OCI-M2 (cell line): Measurements from ENCODE around the gene PIM3.

Source experiments
- DNase-seq: peaks from one replicate; lab custom pipeline; 2025; ENCODE audit not compliant: unreplicated experiment; lab: John Stamatoyannopoulos, UW

The PIM3 gene

DNA sequence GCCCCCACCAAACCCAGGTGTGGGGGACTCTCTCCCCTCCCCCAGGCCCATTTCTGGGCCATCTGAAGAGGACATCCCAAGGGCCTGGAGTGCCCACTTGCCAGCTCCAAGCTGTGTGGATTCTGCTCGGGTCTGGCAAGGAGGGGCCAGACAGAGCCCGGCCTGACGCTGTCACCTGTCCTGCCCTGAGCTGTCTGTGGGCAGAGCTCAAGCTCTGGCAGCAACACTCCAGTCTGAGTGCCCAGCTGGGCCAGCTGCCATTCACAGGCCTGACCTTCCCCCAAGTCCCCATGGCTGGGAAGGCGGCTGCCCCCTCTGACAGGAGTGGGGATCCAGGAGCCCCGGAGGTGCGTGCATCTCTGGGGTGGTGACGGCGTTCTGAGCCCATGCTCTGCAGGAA is 6.2 kb upstream of the PIM3 start:
- no peak for DNase-seq

DNA sequence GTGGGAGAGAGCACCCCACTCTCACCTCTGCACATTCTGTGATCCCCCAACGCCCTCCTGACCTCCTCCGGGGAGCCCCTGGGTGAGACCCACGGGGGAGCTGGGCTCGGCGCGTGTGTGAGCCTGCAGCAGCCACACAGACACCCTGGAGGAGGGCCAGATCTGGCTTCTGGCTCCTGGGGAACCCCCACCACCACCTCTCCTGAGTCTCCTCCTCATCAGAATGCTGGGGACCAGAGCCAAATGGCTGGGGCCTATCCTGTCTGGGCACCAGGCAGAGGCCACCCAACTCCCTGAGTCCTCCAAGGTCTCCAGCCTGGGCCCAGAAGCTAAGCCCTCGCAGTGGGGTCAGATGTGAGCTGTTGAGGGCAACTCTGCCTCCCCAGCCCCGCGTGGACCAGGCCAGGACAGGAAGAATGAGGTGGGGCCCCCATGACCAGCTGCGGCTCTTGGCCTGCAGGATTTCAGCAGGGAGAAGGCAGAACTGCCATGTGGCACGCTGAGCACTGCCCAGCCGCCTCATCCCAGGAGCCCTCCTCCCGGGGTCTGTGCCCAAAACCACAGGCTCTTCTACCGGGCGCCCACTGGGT is 5.5 kb upstream of the PIM3 start:
- DNase-seq, result no peak

DNA sequence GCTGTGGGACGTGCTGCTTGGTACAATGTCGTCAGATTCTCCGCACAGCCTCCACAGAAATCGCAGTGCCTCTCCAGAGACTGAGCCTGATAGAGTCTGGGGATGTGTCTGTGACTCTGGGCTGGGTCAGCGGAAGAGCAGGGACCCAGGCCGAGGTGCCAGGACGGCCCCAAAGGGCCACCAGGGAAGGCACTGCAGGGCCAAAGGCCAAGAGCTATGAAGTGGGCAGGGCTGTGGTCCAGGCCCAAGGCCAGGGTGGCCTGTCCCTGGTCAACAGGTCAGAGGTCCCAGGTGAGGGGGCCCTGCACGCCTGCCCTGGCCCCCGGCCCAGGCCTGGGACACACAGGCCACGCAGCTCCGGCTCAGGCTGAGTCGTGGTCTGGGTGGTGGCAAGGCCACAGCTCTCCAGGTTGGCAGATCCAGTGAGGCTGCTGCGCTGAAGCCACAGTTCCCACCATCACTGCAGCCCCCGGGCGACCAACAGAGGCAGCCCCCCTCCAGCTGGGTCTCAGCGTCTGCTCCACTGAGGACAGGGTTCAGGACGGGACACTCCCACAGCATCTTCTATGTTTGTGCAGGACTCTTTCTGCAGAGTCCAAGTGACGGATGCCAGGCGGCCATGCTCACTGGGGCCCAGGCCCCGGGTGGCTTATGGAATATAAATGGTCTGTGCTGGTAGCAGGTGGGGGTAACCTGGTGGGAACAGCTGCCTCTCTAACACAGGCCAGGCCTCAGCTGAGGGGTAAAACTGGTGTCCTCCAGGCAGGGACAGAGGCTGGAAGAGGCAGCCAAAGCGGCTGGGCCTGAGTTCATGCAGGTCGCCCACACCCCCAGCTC is 4.8 kb upstream of the PIM3 start:
- no peak for DNase-seq

DNA sequence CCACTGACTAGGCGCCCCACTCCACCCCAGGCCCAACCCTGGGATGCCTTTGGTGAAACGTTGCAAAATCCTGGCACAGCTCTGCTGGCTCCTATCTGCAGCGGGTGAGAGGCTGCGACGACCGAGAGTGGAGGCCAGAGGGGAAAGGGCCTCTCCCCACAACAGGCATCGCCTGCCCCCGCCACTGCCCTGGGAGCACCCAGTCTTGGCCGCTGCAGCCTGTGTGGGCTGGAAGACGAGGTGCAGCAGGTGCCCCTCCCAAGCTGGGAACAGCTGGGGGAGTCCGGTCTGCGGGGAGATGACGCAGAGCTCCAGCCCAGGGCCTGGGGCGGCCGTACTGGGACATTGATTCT is 4.2 kb upstream of the PIM3 start:
- no peak for DNase-seq

DNA sequence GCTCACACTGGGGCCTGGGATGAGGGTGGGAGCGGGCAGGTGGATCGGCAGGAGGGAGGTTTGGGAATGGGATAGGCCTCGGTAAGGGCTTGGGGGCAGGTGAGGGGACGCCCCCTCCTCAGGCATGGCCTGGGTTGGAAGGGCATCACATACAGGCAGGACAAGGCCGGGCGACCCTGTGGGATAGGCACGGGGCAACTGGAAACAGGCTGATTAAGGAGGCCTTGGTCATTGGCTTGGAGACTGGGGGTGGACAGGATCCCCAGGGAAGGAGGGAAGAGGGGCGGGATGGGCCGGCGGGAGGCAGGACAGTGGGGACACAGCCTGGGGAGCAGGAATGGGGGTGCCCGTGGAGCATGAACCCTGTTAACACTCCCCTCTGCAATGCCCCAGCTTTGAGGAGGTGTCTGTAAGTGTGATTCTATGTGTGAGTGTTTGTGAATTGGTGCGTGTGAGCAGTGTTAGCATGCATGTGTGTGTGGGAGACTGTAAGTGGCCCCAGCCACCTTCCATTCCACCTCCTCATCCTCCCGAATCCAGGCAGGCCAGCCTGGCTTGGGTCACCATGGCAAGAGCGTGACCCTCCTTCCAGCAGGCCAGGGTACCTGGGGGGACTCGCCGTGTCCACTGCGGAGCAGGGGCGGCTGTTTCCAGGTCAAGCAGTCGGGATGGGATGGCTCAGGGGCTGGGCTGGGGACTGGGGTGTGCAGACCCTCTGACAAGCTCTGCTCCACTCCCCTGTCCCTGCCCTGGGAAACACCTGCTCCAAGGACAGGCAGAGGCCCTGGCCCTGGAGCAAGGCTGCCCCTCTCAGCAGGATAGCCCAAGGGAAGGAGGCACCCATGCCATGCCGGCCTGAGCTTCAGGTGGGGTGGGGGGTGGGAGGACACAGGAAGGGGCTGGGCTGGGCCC is 3.4 kb upstream of the PIM3 start:
- no peak for DNase-seq

DNA sequence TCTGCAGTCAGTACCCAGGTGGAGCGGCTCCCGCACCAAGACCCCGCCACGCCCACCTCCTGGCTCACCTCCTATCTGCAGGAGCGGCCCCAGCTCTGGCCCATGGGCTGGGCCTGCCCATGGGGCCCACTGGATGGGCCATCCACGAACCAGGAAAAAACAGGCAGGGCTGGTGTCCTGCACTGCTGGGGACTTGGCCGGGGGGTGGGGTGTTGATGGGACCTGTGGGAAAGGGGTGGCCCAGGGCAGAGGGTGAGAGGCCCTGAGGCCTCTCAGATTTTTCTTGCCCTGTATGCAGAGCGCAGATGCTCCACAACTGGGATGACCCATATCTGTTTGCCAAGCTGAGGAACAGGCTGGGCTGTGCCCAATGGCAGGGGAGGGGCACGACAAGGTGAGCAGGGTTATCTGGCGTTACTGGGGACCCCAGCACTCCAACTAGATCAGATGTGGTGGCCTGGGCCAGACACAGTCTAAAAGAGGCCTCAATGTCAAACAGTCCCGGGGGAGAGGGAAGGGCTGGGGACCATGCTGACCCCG is 2.7 kb upstream of the PIM3 start:
- DNase-seq, result no peak

DNA sequence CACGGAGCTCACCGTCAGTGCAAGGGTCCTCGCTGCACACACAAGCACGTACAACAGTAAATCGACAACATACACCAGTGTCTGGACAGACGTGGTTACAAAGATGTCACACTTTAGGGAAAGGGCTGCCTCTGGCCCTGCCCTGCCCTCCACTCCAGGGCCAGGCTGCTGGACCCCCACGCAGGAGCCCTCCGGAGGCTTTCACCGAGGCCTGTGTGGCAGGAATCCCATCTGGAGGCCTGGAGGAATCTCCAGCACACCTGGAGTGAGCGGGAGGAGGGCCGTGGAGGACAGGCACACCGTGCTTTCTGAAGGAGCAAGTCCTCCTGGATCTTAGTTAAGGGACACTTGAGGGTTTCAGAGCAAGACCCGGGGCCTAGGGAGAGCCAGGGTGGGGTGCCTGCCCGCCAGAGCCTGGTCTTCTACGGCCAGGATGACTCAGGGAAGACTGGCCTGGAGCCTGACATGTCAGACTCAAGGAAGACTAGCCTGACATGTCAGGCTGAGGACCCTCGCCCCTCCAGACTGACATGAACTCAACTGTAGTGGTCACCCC is 2.1 kb upstream of the PIM3 start:
- DNase-seq, result no peak

DNA sequence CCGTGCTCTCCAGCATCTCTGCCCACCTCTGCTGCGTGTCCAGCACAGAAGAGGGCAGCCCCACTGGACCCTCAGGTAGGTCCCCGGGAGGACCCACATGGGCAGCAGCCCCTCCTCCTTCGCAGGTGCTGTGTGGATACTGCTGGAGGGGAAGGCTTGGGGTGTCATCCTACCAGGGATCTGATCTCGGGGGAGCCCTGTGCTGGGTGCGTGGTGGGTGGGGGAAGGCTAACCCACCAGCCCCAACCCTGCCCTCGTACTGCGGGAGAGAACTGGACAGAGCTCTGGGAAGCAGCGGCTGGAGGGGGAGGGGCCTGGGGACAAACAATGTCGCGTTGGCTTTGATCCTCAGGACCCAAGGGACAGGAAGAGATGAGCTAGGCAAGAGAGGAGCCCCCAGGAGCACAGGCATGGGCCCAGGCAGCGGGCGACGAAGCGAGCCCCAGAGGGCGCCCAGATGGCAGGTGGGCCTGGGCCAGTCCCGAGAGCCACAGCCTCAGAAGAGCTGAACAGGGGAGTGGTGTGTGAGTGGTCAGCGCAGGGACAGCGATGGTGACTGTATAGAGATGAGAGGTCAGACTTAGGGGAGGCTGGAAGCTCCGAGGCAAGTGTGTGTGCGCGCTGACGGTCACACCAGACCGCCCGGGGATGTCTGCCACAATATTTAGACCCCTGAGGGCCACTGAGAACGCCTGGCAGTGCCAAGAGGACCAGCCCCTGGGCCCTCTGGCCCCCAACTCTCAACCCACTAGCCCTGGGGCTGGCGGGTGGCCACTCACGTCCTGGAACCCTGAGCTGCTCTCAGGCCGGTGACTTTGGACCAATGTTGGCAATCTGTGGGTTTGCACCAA is 1.4 kb upstream of the PIM3 start:
- DNase-seq, result no peak

DNA sequence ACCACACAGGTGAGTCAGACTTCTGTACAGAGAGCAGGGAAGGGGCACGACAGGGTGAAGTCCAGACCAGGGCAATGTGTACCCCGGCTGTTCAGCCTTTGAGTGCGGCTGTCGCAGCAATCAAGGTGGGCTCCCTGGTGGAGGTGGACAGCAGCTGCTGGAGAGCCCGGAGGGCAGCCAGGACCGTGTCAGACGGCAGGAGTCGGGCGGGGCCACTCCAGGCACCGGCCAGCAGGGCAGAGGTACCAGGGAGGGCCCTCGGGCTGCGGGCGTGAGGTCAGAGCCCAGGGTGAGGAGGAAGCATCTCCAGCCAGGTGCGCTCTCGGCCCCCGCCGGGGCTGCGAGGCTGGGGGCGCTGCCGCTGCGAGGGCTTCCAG is 802 bp upstream of the PIM3 start:
- no peak for DNase-seq

DNA sequence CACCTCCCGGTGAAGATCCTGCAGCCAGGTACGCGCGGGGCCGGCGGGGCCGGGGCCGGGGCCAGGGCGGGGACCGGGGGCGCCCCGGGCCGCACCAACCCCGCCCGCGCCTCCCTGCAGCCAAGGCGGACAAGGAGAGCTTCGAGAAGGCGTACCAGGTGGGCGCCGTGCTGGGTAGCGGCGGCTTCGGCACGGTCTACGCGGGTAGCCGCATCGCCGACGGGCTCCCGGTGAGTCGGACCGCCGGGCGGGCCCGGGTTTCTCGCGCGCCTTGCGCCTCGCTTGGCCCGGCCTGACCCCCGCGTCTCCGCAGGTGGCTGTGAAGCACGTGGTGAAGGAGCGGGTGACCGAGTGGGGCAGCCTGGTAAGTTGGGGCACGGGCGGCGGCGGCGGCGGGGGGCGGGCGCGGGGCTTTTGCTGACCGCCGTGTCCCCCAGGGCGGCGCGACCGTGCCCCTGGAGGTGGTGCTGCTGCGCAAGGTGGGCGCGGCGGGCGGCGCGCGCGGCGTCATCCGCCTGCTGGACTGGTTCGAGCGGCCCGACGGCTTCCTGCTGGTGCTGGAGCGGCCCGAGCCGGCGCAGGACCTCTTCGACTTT is 531 bp downstream of the PIM3 start:
- no peak for DNase-seq

DNA sequence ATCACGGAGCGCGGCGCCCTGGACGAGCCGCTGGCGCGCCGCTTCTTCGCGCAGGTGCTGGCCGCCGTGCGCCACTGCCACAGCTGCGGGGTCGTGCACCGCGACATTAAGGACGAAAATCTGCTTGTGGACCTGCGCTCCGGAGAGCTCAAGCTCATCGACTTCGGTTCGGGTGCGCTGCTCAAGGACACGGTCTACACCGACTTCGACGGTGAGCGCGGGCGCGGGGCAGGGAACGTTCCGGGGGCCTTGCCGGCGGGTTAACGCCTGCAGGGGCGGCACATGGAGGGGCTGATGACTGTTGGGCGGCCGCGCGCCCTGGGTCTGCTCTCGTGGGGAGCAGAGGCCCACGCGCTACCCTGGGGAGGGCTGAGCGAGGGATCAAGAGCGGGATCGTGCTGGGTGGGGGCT is 1.0 kb downstream of the PIM3 start:
- no peak for DNase-seq

DNA sequence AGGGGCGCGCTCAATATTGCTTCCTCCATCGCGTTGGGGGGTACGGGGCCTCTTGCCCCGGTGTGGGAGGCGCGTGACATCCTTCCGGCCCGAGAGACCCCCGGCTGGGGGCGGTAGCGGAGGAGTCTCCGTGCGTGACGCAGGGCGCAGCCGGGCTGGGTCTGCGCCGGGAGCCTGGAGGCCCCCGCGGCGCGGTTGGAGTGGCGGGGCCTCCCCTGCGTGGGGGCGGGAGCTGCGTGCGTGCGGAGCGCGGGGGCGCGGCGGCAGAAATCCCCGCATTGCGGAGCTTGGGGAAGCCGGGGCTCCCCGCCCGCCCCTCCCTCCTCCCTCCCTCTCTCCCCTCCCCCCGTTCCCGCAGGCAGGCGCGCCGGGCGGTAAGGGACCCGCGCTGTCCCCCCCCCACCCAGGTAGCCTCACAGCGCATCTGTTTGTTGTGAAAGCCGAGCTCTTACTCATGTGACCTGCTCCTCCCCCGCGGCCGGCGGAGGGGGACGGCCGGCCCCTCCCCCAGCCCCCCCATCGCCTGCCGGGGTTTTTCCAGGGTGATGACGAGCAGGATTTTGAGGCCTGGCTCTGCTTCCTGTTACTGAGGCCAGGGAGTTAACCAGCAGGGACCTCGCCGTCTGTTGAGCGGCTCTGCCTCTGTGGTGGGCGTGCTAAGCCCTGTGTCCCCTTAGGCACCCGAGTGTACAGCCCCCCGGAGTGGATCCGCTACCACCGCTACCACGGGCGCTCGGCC is 1.6 kb downstream of the PIM3 start:
- DNase-seq, result no peak

DNA sequence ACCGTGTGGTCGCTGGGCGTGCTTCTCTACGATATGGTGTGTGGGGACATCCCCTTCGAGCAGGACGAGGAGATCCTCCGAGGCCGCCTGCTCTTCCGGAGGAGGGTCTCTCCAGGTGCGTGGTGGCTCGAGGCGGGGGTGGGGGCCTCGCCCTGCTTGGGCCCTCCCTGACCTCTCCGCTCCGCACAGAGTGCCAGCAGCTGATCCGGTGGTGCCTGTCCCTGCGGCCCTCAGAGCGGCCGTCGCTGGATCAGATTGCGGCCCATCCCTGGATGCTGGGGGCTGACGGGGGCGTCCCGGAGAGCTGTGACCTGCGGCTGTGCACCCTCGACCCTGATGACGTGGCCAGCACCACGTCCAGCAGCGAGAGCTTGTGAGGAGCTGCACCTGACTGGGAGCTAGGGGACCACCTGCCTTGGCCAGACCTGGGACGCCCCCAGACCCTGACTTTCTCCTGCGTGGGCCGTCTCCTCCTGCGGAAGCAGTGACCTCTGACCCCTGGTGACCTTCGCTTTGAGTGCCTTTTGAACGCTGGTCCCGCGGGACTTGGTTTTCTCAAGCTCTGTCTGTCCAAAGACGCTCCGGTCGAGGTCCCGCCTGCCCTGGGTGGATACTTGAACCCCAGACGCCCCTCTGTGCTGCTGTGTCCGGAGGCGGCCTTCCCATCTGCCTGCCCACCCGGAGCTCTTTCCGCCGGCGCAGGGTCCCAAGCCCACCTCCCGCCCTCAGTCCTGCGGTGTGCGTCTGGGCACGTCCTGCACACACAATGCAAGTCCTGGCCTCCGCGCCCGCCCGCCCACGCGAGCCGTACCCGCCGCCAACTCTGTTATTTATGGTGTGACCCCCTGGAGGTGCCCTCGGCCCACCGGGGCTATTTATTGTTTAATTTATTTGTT is 2.4 kb downstream of the PIM3 start:
- DNase-seq, result no peak

DNA sequence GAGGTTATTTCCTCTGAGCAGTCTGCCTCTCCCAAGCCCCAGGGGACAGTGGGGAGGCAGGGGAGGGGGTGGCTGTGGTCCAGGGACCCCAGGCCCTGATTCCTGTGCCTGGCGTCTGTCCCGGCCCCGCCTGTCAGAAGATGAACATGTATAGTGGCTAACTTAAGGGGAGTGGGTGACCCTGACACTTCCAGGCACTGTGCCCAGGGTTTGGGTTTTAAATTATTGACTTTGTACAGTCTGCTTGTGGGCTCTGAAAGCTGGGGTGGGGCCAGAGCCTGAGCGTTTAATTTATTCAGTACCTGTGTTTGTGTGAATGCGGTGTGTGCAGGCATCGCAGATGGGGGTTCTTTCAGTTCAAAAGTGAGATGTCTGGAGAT is 3.1 kb downstream of the PIM3 start:
- DNase-seq, result no peak

DNA sequence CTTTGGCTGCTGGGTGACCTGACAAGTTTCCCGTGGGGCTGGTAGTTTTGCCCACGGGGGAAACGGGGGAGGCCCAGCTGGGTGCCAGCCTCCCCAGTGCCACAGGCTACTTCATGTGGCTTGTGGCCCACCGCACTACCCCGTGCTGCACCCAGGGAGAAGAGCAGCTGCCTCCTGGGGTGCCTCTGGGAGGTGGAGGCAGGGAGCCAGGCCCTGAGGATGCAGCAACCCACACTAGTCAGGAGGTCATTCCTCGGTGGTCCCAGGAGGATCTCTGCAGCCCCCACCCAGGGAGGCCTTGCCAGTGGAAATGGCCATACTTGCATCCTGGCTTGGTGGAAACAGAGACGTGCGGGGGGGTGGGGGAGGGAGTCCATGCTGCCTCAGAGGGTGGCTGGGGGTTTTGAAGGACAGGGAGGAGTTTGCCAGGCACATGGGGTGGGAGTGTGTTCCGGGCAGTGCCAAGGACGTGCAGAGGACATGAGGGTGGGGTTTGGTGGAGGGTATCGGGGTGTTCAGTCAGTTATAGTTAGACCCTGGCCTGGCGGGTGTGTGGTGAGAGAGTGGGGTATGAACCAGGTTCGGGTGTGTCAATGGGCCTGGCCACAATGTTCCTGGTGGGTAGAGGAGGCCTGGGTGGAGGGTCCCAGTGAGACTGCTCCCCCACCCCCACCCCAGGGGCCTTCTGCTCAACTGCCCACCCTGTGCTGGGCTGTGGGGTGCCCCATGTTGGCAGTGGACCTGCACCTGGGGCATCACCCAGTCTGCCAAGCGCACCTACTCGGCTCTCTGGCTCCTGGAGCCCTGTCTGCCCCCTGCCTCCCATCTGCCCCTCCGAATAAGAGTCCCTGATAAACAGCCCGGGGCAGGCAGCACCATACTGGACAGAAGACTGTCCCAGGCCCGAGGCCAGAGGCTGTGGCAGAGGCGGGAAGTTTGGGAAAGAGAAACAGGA is 3.8 kb downstream of the PIM3 start:
- no peak for DNase-seq

DNA sequence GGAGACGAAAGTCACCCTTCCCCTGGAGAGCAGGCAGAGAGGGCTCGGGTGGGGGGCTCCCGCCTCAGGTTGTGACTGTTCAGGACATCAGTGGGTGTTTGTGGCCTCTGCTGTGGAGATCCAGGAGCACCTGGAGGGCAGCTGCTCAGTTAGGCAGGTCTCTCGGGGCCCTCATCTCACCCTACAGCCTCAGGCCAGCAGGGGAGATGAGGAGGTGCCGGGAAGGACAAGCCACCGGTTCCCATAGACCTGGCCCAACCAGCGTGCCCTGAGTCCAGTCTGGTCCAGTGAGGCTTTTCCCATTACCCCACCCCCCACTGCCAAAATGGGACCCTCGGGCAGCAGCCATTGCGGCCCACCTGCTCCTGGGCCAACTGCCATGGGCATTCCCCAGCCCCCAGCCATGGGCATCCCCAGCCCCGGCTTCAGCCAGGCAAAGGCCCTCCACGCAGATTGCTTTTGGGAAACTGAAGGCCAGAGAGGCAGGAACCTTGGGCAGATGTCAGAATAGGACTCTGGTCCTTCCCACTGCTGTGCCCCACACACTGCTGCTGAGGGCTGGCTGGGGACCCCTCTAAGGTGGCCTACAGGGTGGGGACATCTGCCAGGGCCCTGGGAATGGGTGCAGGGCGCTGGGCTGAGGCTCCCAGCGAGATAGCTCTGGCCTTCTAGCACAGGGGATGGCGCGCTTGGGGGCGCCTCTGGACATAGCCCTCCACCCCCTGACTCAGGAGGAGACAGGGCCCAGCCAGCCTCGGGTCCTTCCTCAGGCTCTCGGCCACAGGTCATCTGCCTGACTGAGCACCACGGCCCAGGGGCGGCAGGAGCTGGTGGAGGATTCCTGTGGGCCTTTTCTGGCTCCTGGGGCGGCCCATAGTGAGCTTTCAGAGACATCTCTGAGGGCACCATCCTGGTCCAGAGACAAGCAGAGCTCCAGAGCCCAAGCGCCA is 4.8 kb downstream of the PIM3 start:
- DNase-seq, result no peak
